Karpas-422 (cell line): Measurements from ENCODE around the gene EFCAB14. TPM values are rescaled to one million over a fixed set of nuclear protein-coding genes. Genes with fewer than 3 reads are reported as not detected.

Source experiments
- total RNA-seq: library from RNA; depleted of rRNA; stranded (reverse); fragments of >200 nt; shearing (Covaris generic); gene quantifications from 2 replicates; pipeline ENCODE4 v1.2.3, GENCODE V29; 2014; ENCODE audit warnings: low replicate concordance; rRNA removed

EFCAB14 gene
- total RNA-seq, 1 experiment from 2014 or later, result 75.0 TPM

Other genes starting within 250 kb of the EFCAB14 start
- gene DMBX1, start 229.3 kb downstream of the EFCAB14 start, total RNA-seq, result not detected in 2 replicates
- gene KNCN, start 167.5 kb downstream of the EFCAB14 start, total RNA-seq, result not detected in 2 replicates
- gene MKNK1, start 114.8 kb downstream of the EFCAB14 start, total RNA-seq, result 11.2 and 14.0 TPM in 2 replicates
- gene MOB3C, start 102.3 kb downstream of the EFCAB14 start, total RNA-seq, result 2.2 and 5.1 TPM in 2 replicates
- 77.6 and 81.2 TPM in 2 replicates for gene ATPAF1, start 50.8 kb downstream of the EFCAB14 start, total RNA-seq
- gene TEX38, start 47.3 kb downstream of the EFCAB14 start, total RNA-seq, result 0.37 TPM in 1 of 2 replicates, not detected in the other
- not detected in 2 replicates for gene CYP4B1, start 79.9 kb upstream of the EFCAB14 start, total RNA-seq
- gene CYP4A11, start 222.4 kb upstream of the EFCAB14 start, total RNA-seq, result not detected in 2 replicates